Gastroesophageal sphincter (tissue), 4 donors: Measurements from ENCODE around the gene CDH23. TPM values are rescaled to one million over a fixed set of nuclear protein-coding genes. Genes with fewer than 3 reads are reported as not detected.

Experiments
- ATAC-seq: fragments of 150-250 bp; one replicate; pipeline ENCODE4 v1.9.1; 2016; ENCODE audit warnings: mild to moderate bottlenecking, moderate library complexity
- H3K27ac ChIP-seq, 4 donors: fragments of 200-600 bp; sonication (generic) in 3 of 4; 1 replicate in 3 of 4; 2 replicates in 1 of 4; pipeline ENCODE4 v1.5.1; 2016 to 2019
- H3K27me3 ChIP-seq: fragments of 200-600 bp; sonication (generic); one replicate; pipeline ENCODE4 v1.5.1; 2019
- H3K36me3 ChIP-seq, 2 donors: fragments of 200-600 bp; sonication (generic); one replicate each; pipeline ENCODE4 v1.5.1; 2019; ENCODE audit warnings: control low read depth in 1 of 2
- H3K4me1 ChIP-seq, 3 donors: fragments of 200-600 bp; sonication (generic); 1 replicate in 2 of 3; 2 replicates in 1 of 3; pipeline ENCODE4 v1.5.1; 2016 to 2019; ENCODE audit warnings: control low read depth in 2 of 3
- H3K4me3 ChIP-seq, 2 donors: fragments of 200-600 bp; sonication (generic); one replicate each; pipeline ENCODE4 v1.5.1; 2019; ENCODE audit warnings: mild to moderate bottlenecking in 1 of 2, moderate library complexity in 1 of 2
- H3K9me3 ChIP-seq, 3 donors: fragments of 200-600 bp; sonication (generic); one replicate each; pipeline ENCODE4 v1.5.1; 2017 to 2019; ENCODE audit warnings: control low read depth in 2 of 3
- EP300 ChIP-seq: sonication (generic); formaldehyde crosslinking; IDR thresholded peaks from one replicate; pipeline ENCODE4 v1.6.1; 2017; ENCODE audit warnings: antibody characterized with exemption, mild to moderate bottlenecking
- POLR2A ChIP-seq, 2 donors: fragments of 450-650 bp; IDR thresholded peaks; one replicate each; pipeline ENCODE4 v1.6.1; 2017; ENCODE audit warnings: antibody characterized with exemption in 2 of 2, mild to moderate bottlenecking in 2 of 2, moderate library complexity in 1 of 2
- POLR2AphosphoS5 ChIP-seq: sonication (generic); formaldehyde crosslinking; IDR thresholded peaks from one replicate; pipeline ENCODE4 v1.6.1; 2017; ENCODE audit warnings: antibody characterized with exemption
- whole genome bisulfite sequencing, 2 donors: methylation state at CpG; one replicate each; pipeline ENCODE4 v1.1.5; 2018; ENCODE audit warnings: low coverage in 1 of 2; 5-methylcytosine and 5-hydroxymethylcytosine counted together
- total RNA-seq, 4 donors: library from RNA; depleted of rRNA; stranded (reverse); fragments of >200 nt; gene quantifications; one replicate each; pipeline ENCODE4 v1.1.0, GENCODE V29; 2016
- TF ChIP-seq, protein P1 (sequence below), 4 experiments: fragments of 200-600 bp in 2 of 4; fragments of 450-650 bp in 2 of 4; sonication (generic) in 1 of 4; IDR thresholded peaks; one replicate each; pipeline ENCODE4 v1.5.1; 2017 to 2019; ENCODE audit warnings: antibody characterized with exemption in 4 of 4, mild to moderate bottlenecking in 2 of 4, moderate library complexity in 2 of 4

The CDH23 gene
- total RNA-seq, 4 donors from 2014 or later = 5.1 to 33.5 (median 16.2) TPM

DNA sequence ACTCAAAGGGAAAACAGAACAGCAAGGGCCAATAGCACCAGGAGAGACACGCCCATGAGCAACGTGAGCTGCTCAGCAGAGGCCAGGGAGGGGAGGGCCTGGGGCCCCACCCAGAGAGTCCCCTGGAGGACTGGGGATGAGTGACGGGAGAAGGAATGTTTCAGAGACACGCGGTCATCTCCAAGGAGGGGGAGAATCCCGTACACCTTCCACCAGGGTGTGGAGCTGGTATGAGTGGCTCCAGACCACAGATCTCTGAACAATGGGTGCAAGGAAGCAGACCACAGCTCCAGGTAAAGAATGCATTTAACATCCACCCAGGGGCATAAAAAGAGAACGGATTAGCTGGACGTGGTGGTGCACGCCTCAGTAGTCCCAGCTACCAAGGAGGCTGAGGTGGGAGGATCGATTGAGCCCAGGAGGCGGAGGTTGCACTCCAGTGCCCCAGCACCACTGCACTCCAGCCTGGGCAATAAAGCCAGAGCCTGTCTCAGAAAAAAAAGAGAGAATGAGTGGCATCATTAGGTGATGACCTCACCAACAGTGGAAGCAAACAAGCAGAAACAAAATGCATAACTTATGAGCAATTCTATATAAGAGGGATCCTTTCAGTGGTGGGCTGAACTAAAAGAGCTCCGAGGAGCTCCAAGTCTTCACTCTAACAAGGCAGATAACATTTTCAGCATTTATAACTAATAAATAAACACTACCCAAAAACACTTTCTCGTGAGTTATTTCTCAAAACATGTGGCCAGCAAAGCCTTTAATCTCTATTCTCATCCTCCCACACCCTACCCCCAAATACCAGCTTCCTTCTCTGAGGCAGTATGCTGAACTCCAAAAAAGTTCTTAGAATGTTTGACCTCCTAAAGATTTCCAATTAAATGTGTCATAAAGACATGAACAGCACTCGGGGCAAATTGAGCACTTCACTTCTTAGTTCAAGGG is 441.8 kb downstream of the CDH23 start:
- H3K27me3 ChIP-seq = no peaks in the 10 kb centered on the region
- peak overlapping the region in 3 of 4 donors; percentile 57 to 75 (median 72) for H3K27ac ChIP-seq
- ATAC-seq = no peak
- no peak overlapping the region for H3K4me3 ChIP-seq
- H3K9me3 ChIP-seq = no peaks in the 10 kb centered on the region
- WGBS, 2 donors = 48 to 64% methylated on average over 8 to 12 of the region's 14 CpGs
- peak; percentile 45 for TF ChIP-seq POLR2AphosphoS5
- TF ChIP-seq, protein P1, sequence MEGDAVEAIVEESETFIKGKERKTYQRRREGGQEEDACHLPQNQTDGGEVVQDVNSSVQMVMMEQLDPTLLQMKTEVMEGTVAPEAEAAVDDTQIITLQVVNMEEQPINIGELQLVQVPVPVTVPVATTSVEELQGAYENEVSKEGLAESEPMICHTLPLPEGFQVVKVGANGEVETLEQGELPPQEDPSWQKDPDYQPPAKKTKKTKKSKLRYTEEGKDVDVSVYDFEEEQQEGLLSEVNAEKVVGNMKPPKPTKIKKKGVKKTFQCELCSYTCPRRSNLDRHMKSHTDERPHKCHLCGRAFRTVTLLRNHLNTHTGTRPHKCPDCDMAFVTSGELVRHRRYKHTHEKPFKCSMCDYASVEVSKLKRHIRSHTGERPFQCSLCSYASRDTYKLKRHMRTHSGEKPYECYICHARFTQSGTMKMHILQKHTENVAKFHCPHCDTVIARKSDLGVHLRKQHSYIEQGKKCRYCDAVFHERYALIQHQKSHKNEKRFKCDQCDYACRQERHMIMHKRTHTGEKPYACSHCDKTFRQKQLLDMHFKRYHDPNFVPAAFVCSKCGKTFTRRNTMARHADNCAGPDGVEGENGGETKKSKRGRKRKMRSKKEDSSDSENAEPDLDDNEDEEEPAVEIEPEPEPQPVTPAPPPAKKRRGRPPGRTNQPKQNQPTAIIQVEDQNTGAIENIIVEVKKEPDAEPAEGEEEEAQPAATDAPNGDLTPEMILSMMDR (IDR thresholded peaks at IDR 0.05) = no peak
- H3K4me1 ChIP-seq = peaks cover 12 to 98% (median 63%) of the 10 kb centered on the region in 3 donors
- peaks cover 0 to 7% of the 10 kb centered on the region in 2 donors for H3K36me3 ChIP-seq

DNA sequence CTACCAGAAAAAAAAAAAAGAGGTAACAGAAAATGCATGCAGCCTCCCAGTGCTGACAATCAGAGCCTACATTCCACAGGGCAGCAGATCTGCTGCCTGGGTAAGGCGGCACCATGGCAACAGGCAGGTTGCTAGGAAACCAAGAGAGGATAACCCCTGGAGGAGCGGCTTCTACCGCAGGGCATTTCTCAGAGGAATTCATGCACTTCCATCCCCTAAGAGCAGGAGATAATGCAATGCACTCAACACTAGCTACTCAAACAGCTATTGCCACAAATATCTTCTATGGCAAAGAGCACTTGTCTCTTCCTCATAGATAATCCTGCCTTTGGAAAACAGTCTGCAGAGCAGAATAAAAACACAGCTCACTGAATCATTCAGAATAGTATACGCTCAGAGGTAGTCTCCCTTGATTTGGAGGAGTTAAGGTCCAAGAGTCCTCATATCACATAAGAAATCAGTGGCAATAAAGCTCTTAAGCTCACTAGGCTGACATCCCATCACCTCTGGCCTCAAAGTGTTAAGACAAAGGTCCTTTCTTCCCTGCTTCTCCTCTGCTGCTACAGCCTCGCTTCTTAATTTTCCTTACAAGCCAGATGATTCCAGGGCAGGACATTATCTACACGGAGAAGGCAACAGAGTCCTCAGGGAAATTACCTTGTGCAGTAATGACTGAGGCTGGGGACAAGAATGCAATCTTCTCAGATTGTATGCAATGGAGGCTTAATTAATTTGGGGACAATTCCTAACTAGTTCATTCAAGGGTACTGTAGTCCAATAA is 443.6 kb downstream of the CDH23 start:
- Histone ChIP-seq H3K4me1 (peaks cover 12 to 98% (median 64%) of the 10 kb centered on the region in 3 donors), H3K27ac (peak overlapping the region in 2 of 4 donors; percentile 40 to 75)
- peak; percentile 64 for ATAC-seq

DNA sequence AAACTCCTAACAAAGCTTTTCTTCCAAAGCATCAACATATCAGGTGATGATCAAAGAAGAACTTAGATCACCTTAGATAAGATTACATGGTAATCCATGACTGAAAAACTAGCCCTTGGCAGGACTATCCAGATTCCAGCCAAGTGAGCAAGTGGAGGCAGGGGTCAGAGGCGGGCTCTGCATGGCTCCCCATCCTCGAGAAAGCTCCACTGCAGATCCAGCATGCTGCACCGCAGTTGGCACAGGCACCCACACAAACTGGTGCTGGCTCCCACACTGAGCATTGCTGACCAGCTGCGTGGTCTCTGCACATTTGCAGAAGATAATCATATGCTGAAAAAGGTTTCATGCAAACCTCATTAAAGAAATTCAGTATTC is 444.2 kb downstream of the CDH23 start:
- H3K36me3 ChIP-seq = no peaks in the 10 kb centered on the region
- H3K4me3 ChIP-seq = no peak overlapping the region
- no peaks in the 10 kb centered on the region for H3K27me3 ChIP-seq
- TF ChIP-seq, protein P1 (IDR thresholded peaks at IDR 0.05) = no peak
- TF ChIP-seq POLR2A (IDR thresholded peaks at IDR 0.05) (no peak), POLR2AphosphoS5 (no peak), EP300 (no peak)
- no peak for ATAC-seq
- 78 to 79% methylated on average over 3 to 4 of the region's 4 CpGs for WGBS, 2 donors
- H3K4me1 ChIP-seq = peaks cover 11 to 98% (median 65%) of the 10 kb centered on the region in 3 donors
- H3K27ac ChIP-seq = peak overlapping the region in 2 of 4 donors; percentile 40 to 75
- H3K9me3 ChIP-seq = no peaks in the 10 kb centered on the region

More for the DNA sequence above, 443.6 kb downstream of the CDH23 start:
- 6 to 21% methylated on average over 4 of the region's 6 CpGs for WGBS, 2 donors
- H3K27me3 ChIP-seq = no peaks in the 10 kb centered on the region
- no peak overlapping the region for H3K4me3 ChIP-seq
- TF ChIP-seq POLR2A (IDR thresholded peaks at IDR 0.05) = no peak
- TF ChIP-seq, protein P1 (IDR thresholded peaks at IDR 0.05) = no peak
- no peak for TF ChIP-seq EP300
- TF ChIP-seq POLR2AphosphoS5 = no peak
- no peaks in the 10 kb centered on the region for H3K36me3 ChIP-seq
- no peaks in the 10 kb centered on the region for H3K9me3 ChIP-seq

GRCh38 chr10:71842422-71842821 is 445.7 kb downstream of the CDH23 start:
- no peaks in the 10 kb centered on the region for H3K27me3 ChIP-seq
- TF ChIP-seq EP300 (no peak), POLR2A (IDR thresholded peaks at IDR 0.05) (no peak), POLR2AphosphoS5 (no peak)
- TF ChIP-seq, protein P1 (IDR thresholded peaks at IDR 0.05) = no peak
- no peaks in the 10 kb centered on the region for H3K36me3 ChIP-seq
- no peak overlapping the region for H3K27ac ChIP-seq
- H3K4me1 ChIP-seq = peaks cover 7 to 96% (median 55%) of the 10 kb centered on the region in 3 donors
- no peak for ATAC-seq
- H3K9me3 ChIP-seq = no peaks in the 10 kb centered on the region
- WGBS, 2 donors = 35 to 55% methylated on average over 2 of the region's 2 CpGs
- H3K4me3 ChIP-seq = no peak overlapping the region
